ENCODE measurements around the gene SV2B.

DNA sequence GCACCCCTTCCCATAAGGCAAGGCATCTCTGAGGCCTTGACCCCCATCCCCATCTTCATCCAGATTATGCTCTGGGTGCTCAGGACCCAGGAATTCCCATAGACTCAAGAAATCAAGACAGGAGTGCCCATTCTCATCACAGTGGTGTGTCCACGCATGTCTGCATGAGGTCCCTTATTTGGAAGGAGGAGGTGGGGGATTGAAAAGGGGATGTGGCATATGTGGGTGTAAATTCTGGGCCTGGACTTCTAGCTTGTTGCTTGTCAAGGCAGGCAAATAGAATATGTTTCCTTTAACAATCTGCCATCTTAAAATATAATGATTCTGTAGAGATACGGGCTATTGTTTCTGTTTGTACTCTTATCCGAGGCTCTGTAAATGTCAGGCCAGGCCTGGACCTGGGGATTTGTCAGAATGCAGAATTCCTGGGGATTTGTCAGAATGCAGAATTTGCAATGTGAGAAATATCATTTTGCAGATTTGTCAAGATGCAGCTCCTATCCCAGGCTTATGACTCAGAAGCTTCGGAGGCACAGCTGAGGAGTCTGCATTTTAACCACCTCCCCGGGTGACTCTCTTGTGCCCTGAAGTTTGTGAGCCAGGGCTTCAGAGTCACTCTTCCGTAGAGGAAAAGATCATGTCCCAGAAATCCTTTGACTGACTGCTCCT, 157.8 kb downstream of the SV2B start:
- TF ChIP-seq POLR2AphosphoS5 (IDR thresholded peaks at IDR 0.05; ENCODE audit: low read depth, low read length), result no peak
- TF ChIP-seq, protein P1, sequence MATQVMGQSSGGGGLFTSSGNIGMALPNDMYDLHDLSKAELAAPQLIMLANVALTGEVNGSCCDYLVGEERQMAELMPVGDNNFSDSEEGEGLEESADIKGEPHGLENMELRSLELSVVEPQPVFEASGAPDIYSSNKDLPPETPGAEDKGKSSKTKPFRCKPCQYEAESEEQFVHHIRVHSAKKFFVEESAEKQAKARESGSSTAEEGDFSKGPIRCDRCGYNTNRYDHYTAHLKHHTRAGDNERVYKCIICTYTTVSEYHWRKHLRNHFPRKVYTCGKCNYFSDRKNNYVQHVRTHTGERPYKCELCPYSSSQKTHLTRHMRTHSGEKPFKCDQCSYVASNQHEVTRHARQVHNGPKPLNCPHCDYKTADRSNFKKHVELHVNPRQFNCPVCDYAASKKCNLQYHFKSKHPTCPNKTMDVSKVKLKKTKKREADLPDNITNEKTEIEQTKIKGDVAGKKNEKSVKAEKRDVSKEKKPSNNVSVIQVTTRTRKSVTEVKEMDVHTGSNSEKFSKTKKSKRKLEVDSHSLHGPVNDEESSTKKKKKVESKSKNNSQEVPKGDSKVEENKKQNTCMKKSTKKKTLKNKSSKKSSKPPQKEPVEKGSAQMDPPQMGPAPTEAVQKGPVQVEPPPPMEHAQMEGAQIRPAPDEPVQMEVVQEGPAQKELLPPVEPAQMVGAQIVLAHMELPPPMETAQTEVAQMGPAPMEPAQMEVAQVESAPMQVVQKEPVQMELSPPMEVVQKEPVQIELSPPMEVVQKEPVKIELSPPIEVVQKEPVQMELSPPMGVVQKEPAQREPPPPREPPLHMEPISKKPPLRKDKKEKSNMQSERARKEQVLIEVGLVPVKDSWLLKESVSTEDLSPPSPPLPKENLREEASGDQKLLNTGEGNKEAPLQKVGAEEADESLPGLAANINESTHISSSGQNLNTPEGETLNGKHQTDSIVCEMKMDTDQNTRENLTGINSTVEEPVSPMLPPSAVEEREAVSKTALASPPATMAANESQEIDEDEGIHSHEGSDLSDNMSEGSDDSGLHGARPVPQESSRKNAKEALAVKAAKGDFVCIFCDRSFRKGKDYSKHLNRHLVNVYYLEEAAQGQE (IDR thresholded peaks at IDR 0.05; ENCODE audit: insufficient read depth in 1 of 2, low read depth in 2 of 2, low read length in 2 of 2), result no peak

All from PFSK-1 (cell line).